ENCODE results near the gene ORAI1. TPM values are rescaled to one million over a fixed set of nuclear protein-coding genes. Genes with fewer than 3 reads are reported as not detected.

The ORAI1 gene
- total and polyA plus RNA-seq, 2 experiments from 2014 or later, result 41.5 to 72.2 TPM

DNA sequence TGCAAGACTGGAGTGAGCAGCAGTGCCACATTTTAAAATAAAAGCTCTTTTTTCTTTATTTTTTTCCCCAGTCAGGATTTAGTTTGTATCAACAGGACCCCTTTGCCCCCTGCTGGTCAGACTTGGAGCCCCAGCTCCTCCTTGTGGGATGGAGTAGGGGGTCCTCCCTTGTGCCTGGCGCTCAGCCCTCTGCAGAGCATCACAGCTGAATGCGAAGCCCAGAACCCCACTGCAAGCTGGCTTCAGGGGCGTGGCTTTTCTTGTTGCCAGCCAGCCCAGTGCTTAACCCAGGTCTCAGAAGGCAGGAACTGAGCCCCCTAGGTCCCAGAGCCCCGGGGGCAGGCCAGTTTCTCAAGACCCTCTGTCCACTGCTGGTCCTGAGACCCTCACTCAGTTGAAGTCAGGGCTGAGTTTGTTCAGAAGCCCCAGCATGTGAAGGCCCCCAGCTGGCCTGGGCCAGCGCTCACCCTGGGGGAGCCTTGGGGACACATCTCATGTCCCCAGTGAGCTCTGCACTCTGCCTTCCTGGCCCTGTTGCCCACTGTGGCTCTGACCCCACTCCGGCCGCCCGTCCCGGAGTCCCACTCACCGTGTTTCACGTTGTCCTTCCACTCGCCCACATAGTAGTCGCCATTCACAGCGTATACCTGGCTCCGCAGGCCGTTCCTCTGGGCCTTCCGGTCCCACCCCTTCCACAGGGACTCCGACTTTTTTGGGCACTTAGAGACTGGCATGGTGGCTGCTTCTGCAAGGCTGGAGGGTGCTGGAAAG lies 42.6 kb downstream of the ORAI1 start:
- TF ChIP-seq, protein P1, sequence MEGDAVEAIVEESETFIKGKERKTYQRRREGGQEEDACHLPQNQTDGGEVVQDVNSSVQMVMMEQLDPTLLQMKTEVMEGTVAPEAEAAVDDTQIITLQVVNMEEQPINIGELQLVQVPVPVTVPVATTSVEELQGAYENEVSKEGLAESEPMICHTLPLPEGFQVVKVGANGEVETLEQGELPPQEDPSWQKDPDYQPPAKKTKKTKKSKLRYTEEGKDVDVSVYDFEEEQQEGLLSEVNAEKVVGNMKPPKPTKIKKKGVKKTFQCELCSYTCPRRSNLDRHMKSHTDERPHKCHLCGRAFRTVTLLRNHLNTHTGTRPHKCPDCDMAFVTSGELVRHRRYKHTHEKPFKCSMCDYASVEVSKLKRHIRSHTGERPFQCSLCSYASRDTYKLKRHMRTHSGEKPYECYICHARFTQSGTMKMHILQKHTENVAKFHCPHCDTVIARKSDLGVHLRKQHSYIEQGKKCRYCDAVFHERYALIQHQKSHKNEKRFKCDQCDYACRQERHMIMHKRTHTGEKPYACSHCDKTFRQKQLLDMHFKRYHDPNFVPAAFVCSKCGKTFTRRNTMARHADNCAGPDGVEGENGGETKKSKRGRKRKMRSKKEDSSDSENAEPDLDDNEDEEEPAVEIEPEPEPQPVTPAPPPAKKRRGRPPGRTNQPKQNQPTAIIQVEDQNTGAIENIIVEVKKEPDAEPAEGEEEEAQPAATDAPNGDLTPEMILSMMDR (IDR thresholded peaks at IDR 0.05; ENCODE audit: low read depth, low read length), result peak; percentile 76
- Histone ChIP-seq H3K9me3 (ENCODE audit: low read depth) (no peaks in the 10 kb centered on the region), H3K27me3 (no peaks in the 10 kb centered on the region), H3K27ac (no peak overlapping the region), H3K4me3 (no peak overlapping the region), H3K4me1 (ENCODE audit: low read depth) (no peaks in the 10 kb centered on the region), H3K36me3 (no peaks in the 10 kb centered on the region)
- peak; percentile 54 to 73 for DNase-seq (ENCODE audit: low read depth in 1 of 2, low spot score in 1 of 2)

DNA sequence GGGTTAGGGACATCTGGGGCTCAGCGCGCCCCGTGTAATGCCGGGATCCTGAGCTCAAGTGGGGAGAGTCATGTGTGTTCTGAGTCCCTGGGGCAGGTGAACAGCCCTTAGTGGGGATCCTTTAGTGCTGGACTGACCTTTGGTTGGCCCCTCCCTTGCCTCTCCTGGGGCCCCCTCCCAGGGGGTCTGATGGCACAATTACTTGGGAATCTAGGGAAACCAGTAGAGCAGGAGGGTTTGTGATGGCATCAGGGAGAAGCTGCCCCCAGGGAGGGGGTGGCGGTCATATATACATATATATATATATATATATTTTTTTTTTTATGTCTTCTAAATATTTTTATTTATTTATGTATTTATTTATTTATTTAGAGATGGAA lies 43.2 kb downstream of the ORAI1 start, which contains the start of gene MORN3:
Gene MORN3 (minus strand): TSS at position 134 of the 380 bp plus-strand sequence. CDS start 171 bp downstream, outside the sequence.
- DNase-seq (ENCODE audit: low read depth in 1 of 2, low spot score in 1 of 2), result no peak
- Histone ChIP-seq H3K4me3 (no peak within 1 kb of the TSS), H3K36me3 (no peaks in the 10 kb centered on the region), H3K9me3 (ENCODE audit: low read depth) (no peaks in the 10 kb centered on the region), H3K27me3 (no peaks in the 10 kb centered on the region), H3K4me1 (ENCODE audit: low read depth) (no peaks in the 10 kb centered on the region), H3K27ac (no peak within 1 kb of the TSS)
- TF ChIP-seq, protein P1 (IDR thresholded peaks at IDR 0.05; ENCODE audit: low read depth, low read length), result no peak

DNA sequence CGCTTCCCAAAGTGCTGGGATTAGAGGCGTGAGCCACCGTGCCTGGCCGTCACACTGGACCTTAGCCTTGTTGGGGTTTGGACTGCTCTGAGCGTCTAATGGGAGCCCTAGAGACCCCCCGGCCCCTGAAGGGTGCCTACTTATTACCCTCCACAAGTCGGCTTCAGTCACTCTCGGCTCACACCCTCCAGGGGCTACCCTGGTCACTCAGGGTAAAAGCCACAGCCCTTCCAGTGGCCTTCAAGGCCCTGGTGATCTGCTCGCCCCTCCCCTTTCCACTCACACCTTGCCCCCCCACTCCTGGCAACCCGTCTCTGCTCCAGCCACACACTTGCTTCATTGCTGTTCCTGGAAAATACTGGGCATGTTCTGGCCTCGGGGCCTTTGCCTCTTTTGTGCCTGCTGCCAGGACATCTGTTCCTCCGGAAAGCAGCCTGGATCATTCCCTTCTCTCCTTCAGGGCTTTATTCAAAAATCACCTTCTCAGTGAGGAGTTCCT lies 46.7 kb downstream of the ORAI1 start:
- Histone ChIP-seq H3K4me1 (ENCODE audit: low read depth) (no peaks in the 10 kb centered on the region), H3K9me3 (ENCODE audit: low read depth) (no peaks in the 10 kb centered on the region), H3K4me3 (peak overlapping the region; percentile 40), H3K27me3 (no peaks in the 10 kb centered on the region), H3K27ac (no peak overlapping the region), H3K36me3 (no peaks in the 10 kb centered on the region)
- TF ChIP-seq, protein P1 (IDR thresholded peaks at IDR 0.05; ENCODE audit: low read depth, low read length), result no peak
- DNase-seq (ENCODE audit: low read depth in 1 of 2, low spot score in 1 of 2), result no peak

DNA sequence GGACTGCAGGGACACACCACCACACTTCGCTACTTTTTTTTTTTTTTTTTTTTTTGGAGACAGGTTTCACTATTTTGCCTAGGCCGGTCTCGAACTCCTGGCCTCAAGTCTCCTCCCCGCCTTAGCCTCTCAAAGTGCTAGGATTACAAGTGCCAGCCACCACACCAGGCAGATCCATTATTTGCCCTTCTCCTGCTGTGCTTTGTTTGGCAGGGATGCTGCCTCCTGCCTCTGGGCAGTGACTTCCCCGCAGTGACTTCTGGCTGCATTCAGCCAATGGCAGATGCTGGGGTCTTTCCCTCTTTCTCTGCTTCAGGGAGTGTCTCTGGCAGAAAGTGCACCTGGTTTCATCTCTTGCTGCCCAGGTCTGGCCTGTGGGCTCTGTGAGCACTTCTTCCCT lies 49.9 kb downstream of the ORAI1 start:
- no peak for DNase-seq (ENCODE audit: low read depth in 1 of 2, low spot score in 1 of 2)
- H3K36me3 ChIP-seq, result no peaks in the 10 kb centered on the region
- H3K27me3 ChIP-seq, result no peaks in the 10 kb centered on the region
- no peaks in the 10 kb centered on the region for H3K4me1 ChIP-seq (ENCODE audit: low read depth)
- no peak overlapping the region for H3K4me3 ChIP-seq
- TF ChIP-seq, protein P1 (IDR thresholded peaks at IDR 0.05; ENCODE audit: low read depth, low read length), result no peak
- H3K27ac ChIP-seq, result no peak overlapping the region
- H3K9me3 ChIP-seq (ENCODE audit: low read depth), result no peaks in the 10 kb centered on the region

DNA sequence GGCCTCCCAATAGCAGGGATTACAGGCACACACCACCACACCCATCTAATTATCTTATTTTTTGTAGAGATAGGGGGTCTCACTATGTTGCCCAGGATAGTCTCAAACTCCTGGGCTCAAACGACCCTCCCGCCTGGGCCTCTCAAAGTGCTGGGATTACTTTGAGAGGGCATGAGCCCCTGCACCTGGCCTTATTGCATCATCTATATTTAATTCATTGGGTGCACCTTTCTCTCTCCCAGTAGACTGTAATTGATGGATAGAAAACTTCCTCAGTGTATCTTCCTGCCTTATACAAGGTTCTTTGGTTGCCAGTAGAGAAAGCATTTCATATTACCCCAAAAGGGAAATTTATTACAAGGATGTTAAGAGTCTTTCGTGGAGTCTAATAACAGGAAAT lies 52.0 kb downstream of the ORAI1 start:
- no peaks in the 10 kb centered on the region for H3K9me3 ChIP-seq (ENCODE audit: low read depth)
- no peak overlapping the region for H3K4me3 ChIP-seq
- H3K27me3 ChIP-seq, result no peaks in the 10 kb centered on the region
- no peaks in the 10 kb centered on the region for H3K4me1 ChIP-seq (ENCODE audit: low read depth)
- peak overlapping the region; percentile 6 for H3K27ac ChIP-seq
- TF ChIP-seq, protein P1 (IDR thresholded peaks at IDR 0.05; ENCODE audit: low read depth, low read length), result no peak
- DNase-seq (ENCODE audit: low read depth in 1 of 2, low spot score in 1 of 2), result no peak
- no peaks in the 10 kb centered on the region for H3K36me3 ChIP-seq
